ENCODE data around the gene DNAAF5.

Gene DNAAF5

DNA sequence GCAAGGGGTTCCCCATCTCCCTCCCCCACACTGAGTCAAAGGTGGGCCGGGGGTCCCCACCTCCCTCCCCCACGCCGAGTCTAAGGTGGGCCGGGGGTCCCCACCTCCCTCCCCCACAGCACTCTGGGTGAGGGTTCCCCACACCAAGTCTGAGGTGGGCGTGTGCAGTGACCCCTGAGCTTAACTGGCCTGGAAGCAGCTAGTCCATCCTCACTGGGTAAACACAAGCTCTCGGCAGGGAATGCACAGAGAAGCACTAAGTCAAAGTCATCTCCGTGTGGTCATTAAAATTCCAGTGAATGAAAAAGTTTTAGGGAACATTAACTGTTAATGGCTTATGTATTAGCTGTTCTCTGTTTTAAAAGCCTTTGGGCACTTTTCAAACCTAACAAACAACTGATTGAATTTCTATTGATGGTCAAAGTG, 44.3 kb downstream of the DNAAF5 start:
- DNase-seq, result no peak

DNA sequence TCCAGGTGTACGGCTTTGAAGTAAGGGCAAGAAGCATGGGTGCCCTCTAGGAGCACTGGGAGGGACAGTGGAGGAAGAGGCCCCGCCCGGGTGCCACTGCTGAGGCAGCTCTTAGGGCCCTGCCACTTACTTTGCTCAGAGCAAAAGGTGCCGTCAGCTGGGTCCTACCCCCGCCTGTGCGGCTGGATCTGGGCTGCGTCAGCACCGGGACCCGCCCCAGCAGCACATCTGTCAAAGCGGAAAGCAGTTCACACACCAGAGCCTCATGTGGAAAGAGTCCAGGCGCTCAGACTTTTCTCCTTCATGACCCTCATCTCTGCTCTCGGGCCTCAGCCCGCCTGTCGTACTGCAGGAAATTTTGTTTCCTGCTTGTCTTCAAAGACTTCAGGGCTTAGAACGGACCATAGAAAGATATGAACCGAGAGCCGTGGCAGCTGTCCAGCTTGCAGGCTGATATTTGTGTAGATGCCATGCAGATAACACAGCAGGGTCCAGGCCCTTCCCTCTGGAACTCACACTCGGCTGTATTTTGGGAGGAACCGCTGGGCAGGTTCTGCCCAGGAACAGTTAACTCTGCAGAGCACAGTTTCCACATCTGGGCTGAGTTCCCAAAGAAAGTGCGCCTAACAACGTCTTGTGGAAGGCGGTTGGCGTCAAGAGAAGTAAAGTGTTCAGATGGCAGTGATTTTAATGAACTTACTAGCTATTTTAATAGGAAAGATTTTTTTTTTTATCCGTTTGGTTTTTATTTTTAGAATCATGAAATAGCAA, 44.9 kb downstream of the DNAAF5 start:
- no peak for DNase-seq

DNA sequence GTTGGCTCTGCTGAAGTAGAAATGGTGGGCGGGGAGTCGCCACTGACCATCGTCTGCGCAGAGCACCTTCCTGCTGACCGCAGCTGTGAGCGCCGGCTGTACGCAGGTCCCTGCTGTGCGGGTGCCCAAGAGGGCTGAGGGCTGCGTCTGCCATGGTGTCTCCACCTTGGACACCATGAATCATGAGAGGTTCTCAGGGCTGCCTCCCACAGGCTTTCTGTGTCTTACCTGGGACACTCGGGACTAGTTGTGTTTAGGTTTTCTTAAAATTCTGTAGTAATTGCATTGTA, 45.5 kb downstream of the DNAAF5 start:
- no peak for DNase-seq

DNA sequence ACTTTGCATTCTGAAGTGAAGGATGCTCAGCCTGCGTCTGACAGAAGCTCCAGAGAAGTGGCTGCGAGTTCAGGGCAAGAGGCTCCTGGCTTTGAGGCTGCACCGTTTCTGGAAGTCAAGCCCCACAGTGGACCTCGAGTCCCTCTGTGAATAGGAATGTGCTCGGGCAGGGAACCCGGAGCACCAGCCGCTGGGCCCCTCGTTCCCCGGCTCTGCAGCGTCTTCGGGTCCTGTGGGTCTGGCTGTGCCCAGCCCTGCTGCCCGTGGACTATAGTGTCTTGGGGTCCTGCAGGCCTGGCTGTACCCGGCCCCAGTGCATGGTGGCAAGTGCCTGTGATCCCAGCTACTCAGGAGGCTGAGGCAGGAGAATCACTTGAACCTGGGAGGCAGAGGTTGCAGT, 45.9 kb downstream of the DNAAF5 start:
- DNase-seq, result no peak

DNA sequence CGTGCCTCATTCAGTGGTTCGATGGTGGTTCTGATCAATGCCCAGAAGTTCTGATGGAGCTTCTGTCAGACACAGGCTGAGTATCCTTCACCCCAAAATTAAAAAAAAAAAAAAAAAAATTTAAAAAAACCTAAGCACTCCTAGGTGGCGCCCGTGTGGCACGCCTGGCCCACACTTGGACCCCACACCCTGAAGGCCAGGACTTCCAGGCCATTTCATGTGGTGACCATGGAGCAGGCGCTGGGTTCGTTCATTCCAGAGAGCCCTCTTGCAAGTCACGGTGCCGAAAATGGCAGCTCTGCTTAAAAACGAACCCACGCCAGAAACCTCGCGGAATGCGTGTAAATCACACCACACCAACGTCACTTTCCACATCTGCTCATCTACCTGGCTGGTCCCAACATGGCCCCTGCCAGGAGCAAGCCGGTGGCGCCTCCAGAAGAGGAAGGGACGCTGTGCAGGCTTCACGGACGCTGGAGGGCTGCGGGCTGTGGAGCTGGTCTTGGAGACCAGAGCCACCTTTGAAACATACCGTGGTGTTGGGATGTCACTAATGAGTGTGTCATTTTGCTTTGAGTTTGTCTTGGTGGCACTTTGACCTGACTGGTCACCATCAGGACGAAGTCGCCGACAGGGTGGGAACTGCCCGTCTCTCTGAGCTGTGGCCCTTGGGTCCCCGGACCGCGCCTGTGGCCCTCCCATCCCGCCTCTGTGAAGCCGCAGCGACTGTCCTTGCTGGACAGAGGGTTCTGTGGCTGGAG, 46.5 kb downstream of the DNAAF5 start:
- no peak for DNase-seq

DNA sequence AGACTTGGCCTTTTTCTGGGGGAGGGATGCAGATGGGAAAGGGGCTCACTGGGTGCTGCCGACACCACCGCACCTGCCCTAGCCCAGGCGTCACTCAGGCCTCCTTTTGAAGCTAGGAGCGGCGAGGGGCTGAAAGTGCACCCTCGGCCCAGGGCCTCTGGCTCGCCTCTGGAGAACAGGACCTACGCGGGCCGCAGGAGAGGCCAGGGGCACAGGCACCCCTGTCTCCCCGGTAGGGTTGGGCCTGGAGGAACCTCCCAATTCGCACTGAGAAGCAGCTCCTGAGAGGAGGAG, 47.1 kb downstream of the DNAAF5 start:
- DNase-seq, result no peak

DNA sequence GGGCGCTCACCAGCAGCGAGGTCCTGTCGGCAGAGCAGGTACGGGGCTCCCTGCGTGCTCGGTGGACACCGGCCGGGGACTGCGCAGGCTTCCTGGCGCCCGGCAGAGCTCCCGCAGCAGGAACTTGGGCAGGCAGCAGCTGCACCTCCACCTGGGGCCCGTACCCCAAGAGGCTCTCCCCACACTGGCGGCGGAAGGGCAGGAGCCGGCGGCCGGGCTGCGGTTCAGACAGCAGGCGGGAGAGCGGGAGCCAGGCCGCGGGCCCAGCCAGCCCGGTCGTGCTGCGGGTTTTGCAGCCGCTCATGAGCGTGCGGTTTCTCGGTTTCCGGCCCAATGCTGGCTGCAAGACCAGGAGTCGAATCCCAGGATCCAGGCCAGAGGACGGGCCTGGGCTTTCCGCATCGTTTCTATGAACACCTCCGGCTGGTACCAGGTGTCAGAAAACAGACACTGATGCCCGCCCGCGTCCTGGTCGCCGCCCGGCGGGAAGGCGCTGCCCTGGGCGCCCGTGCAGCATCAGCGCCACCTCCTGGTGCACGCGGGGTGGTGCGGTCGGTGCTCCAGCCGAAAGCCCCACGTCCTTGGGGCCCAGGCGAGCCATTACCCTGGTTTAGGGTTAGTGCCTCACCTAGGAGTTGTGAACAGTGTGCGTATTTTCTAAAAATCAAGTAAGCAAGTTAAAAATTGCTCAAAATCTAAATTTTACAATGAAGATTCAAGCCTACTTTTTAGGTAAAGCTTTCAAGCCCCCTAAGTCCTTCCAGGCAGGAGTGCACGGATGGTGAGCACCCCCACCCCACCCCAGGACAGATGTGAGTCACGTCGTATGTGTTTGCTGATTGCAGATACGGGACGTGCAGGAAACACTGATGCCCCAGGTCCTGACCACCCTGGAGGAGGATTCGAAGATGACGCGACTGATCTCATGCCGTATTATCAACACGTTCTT, 47.9 kb downstream of the DNAAF5 start:
- peak; percentile 14 for DNase-seq

DNA sequence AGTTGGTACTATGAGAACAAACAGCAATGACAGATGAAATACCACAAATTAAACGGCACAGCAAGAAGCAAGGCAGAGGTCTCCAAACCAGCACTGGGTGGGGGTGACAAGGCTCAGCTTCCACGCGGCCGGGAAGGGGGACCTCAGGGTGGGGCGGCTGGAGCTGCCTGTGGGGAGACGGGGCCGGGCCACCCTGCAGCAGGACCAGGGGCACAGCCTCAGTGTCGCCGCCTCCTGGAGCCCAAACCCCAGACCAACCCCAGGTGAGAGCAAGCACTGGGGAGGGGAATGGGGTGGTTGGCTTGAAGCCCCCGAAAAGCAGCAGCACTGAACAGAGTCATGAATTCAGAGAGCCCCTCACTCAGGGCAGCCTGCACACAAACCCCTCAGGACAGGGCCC, 49.9 kb downstream of the DNAAF5 start:
- DNase-seq, result no peak

DNA sequence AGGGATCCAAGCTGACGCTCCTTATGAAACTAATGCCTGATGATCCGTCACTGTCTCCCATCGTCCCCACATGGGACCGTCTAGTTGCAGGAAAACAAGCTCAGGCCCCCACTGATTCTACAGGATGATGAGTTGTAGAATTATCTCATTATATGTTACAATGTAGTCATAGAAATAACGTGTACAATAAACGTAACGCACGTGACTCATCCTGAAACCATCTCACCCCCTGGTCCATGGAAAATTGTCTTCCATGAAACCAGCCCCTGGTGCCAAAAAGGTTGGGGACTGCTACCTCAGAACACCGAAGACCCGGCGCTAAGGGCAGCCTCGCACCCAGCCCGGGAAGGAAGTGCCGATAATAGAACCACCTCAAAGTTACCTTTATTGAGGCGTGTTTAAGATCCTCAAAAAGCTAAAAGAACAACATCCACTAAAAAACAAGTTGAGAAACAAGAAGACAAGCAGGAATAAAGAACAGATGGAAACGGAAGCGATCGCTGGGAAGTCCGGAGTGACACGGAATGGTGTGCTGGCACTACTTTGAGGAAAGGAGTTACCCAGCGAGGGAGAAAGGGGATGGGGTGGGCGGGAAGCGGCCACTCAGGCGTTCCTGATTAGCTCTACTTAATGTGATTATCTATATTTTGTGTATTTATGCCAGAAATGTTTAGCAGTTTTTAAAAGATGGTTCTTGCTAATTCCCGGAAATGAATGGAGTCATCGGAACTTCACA, 50.7 kb downstream of the DNAAF5 start:
- DNase-seq, result no peak

DNA sequence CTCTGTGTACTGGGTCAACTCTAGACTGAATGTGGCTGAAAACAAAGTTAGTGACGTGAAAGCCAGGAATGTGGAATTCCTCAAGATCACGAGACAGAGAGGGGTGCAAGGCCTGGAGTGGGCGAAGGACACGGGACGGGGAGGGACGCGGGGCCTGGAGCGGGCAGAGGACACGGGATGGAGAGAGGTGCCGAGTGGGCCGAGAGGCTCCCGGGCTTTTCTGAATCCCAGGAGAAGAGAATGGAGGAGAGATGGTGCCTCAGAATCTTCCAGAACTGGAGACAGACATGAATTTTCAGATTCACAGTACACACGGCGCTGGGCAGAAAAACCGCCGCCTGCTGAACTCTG, 51.2 kb downstream of the DNAAF5 start:
- DNase-seq, result no peak

DNA sequence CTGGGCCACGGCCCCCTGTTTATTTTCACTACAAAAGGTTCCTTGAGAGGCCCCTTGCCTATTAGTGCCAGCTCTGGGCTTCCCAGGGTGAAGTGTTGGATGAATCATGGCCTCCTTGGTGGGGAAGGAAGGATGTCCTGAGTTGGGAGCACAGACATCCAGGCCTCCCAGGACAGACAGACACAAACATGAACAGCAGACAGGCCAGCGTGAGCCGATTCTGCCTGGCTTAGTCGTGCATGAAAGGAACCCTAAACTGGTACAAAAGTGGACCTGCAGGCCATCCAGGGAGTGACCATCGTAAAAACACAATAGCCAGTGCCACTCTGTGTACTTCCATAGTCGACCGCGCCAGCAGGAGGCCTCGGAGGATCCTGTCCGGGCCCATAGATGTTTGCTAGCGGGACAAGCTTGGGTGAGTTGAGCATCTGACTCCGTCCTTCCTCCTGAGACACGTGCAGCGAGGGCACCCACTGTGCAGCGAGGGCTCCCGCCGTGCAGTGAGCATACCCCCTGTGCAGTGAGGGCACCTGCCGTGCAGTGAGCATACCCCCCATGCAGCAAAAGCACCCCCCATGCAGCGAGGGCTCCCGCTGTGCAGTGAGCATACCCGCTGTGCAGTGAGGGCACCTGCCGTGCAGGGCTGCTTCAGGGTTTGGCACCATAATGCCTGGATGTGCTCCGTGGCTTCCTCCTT, 51.9 kb downstream of the DNAAF5 start:
- DNase-seq, result no peak

DNA sequence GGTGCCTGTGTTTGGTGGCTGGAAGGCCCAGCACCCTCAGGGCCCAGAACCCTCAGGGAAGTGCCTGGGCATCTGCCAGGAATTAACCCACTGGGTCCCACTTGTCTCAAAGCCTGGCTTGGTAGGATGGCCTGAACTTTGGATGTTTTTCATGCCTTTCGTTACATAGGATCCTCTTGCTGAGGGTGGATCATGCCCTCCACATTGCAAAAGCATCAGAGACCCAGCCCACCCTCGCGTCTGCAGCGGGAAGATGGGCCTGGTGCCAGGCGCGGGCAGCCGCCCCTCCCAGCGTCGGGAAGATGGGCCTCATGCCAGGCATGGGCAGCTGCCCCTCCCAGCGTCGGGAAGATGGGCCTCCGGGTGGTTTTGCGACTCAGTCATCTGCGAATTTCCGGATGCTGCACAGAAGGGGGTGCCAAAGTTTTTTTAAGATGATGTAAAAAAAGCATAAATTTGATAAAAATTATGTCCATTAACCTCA, 52.5 kb downstream of the DNAAF5 start:
- no peak for DNase-seq

DNA sequence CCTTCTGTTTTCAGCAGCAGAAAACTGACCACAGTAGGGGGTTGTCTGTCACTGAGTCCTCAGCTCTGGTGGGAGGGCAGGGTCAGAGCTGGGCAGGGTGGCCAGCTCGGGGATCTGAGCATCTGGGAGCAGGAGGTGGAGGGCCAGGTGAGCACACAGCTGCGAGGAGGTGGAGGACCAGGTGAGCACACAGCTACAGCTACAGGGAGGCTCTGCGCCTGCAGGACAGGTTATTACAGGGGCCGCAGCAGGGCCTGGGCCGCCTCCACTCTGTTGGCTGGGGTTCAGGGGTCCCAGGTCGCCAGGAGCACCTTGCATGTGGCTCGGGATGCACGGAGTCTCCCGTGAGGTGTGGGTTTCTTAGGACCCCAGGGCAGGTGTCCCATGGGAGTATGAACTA, 53.0 kb downstream of the DNAAF5 start:
- DNase-seq, result no peak

DNA sequence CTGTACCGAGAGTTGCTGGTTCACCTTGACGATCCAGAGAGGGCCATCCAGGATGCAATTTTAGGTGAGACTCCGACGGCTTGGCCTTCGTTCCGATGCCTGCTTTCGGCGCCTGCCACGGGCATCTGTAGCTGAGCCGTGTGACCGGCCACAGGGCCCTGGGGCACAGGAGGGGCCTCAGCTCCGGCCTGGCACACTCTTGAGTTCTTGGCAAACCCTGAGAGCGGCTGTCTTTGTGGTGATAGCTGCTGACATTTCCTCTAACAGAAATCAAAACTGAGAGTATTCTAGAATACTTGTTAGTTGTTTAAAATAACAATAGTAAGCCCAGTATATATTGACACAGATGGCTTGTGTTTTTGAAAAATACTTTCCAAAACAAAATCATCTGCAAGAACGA, 53.6 kb downstream of the DNAAF5 start:
- no peak for DNase-seq

DNA sequence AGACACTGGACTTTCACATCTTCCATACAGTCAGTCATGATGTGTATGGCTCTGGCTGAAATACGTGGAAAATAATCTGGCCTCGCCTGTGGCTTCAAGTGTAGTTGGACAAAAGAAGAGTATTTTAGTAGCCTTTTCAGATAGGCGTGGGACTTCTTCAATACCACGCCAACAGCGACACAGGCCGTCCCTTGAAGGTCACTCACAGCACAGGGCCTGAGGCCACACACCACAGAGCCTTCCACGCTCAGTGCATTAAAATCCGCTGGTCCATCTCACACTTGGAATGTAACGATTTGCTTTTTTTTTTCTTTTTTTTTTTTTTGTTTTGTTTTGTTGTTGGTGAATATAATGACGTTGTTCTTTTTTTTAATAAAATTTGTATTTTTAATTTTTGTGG, 54.0 kb downstream of the DNAAF5 start:
- no peak for DNase-seq

DNA sequence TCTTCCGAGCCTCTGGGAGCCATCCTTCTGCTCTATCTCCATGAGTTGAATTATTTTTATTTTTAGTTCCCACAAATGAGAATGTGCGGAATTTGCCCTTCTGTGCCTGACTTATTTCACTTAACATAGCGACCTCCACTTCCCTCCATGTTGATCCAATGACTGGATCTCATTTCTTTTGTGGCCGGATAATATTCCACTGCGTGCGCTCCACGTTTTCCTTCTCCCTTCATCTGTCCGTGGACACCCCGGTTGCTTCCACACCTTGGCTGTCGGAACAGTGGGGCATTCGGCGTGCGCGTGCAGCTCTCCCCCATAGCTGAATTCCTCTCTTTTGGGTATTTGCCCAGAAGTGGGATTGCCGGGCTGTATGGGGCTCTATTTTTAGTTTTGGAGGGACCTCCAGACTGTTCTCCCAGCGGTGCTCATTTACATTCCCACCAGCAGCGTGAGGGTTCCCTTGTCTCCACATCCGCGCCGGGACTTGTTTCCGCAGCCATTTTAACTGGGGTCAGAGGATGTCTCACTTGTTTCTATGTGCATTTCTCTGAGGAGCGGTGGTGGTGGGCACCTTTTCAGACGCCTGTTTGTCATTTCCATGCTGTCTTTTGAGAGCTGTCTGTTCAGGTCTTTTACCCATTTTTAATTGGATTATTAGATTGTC, 54.8 kb downstream of the DNAAF5 start:
- no peak for DNase-seq

DNA sequence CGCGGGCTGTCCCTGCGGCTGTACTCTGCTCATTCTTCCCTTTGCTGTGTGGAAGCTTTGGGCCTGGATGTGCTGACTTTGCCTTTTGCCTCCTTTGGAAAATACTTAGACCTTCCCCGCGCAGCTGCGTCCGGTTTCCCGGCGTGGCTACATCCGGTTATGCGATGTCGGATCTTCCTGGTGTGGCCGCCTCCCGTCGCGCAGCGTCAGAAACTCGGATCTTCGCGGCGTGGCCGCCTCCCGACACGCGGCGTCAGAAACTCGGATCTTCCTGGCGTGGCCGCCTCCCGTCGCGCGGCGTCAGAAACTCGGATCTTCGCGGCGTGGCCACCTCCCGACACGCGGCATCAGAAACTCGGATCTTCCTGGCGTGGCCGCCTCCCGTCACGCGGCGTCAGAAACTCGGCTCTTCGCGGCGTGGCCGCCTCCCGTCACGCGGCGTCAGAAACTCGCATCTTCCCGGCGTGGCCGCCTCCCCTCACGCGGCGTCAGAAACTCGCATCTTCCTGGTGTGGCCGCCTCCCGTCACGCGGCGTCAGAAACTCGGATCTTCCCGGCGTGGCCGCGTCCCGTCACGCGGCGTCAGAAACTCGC, 55.5 kb downstream of the DNAAF5 start:
- no peak for DNase-seq

DNA sequence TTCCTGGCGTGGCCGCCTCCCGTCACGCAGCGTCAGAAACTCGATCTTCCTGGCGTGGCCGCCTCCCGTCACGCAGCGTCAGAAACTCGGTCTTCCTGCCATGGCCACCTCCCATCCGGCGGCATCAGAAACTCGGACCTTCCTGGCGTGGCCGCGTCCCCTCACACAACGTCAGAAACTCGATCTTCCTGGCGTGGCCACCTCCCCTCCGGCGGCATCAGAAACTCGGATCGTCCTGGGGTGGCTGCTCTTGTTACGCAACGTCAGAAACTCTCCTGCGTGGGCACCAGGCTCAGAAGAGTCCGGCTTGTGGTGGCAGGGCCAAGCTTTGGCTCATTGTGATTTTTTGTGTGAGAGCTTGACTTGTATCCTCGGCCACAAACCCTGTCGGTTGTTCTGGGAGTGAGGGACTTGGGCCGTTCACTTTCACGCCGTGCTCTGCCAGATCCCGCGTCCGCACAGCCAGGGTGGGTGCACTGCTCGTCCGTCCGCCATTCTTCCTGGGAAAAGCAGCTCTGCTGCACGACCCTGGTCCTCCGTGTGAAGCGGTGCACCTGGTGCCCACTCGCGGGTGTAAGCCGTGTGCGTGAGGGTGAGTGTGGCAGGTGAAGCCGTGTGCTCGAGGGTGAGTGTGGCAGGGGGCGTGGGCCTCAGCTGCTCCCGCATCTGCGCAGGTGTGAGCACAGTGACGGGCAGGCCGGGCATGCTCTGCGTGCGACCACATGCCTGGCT, 56.4 kb downstream of the DNAAF5 start:
- no peak for DNase-seq

DNA sequence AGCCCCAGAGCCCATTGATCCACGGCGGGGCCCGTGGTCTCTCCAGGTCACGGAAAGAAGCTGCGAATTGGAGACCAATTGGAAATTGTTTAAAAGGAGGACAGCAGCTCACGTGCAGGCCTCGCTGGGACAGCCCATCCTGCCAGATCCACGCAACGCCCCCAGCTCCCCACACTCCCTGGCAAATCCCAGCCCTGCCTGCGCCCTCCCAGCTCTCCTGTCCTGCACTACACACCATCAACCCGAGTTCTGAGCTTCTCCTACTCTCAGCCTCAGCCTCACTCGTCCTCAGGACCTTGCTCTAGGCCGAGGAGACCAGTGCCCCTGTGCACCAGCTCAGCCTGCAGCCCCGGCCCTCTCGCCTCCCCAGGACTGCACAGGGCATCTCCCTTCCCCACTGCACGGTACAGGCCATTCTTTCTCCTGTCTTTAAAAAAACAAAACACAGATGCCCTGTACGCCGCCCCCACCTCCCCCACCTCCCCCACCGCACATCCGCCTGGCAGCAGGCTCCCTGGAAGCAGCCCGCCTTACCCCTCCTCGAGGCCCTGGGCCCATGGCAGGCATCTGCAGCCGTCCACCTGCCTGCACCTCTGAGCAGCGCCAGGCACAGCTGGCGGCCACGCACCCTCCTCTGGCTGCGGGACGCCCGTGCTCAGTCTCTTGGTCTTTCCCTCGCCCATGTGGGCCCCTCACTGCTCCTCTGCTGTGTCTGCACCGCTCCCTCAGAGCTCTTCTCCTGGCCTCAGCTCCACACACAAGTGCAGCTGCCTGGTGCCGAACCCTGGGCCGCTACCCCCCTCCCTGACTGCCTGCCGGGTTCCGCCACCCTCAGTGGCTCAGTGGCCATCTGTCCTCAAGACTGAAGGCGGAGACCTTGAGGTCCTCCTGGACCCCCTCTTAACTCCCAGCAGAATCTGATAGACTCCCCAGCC, 57.3 kb downstream of the DNAAF5 start:
- no peak for DNase-seq

DNA sequence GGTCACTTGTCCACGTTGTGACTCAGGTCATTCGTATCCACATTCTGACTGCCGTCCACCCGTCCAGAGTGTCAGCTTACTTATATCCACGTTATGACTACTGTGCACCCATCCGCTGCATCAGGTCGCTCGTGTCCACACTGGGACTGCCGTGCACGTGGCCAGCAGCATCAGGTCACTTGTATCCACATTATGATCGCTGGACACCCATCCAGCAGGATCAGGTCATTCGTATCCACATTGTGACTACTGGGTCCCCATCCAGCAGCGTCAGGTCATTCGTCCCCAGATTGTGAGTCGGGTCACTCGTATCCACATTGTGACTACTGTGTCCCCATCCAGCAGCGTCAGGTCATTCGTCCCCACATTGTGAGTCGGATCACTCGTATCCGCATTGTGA, 58.5 kb downstream of the DNAAF5 start:
- DNase-seq, result no peak
